H1 (cell line): ENCODE measurements around the gene LGALS9. TPM values are rescaled to one million over a fixed set of nuclear protein-coding genes. Genes with fewer than 3 reads are reported as not detected.

ENCODE experiments used
- CTCF ChIA-PET: fragments of 300-600 bp; sonication (Branson Sonifier 250); formaldehyde crosslinking; loops from one replicate; lab custom pipeline; 2021; ENCODE audit not compliant: partially characterized antibody; lab: Charles Lee
- POLR2A ChIA-PET: fragments of 300-600 bp; sonication (Branson Sonifier 250); formaldehyde crosslinking; loops from one replicate; lab custom pipeline; 2021; ENCODE audit warnings: inconsistent platforms; ENCODE audit not compliant: partially characterized antibody; lab: Charles Lee
- DNase-seq, 2 experiments: peaks; one replicate each; pipeline versions ENCODE4 v3.0.0 to v3.0.0-alpha.2; 2010 to 2022; ENCODE audit warnings: low spot score in 2 of 2, low read depth in 1 of 2, mixed read lengths in 1 of 2
- FAIRE-seq: peaks from 2 replicates; lab custom pipeline; 2011; peaks lifted over from hg19 to GRCh38; lab: Jason Lieb, UNC
- H2AFZ ChIP-seq: 2 replicates; pipeline ENCODE4 v1.8.1; 2012; ENCODE audit warnings: low read length, inconsistent platforms
- H2AK5ac ChIP-seq: 2 replicates; pipeline ENCODE4 v1.6.1; 2013; ENCODE audit warnings: low read depth, low read length
- H2BK120ac ChIP-seq: replicated peaks from 2 replicates; pipeline ENCODE3; 2013; ENCODE audit warnings: low read depth, low read length, inconsistent platforms
- H2BK12ac ChIP-seq: 2 replicates; pipeline ENCODE4 v1.6.1; 2013; ENCODE audit warnings: low read depth, low read length
- H2BK15ac ChIP-seq: 2 replicates; pipeline ENCODE4 v1.6.1; 2013; ENCODE audit warnings: low read length
- H2BK20ac ChIP-seq: 2 replicates; pipeline ENCODE4 v1.6.1; 2013; ENCODE audit warnings: low read length
- H2BK5ac ChIP-seq: 2 replicates; pipeline ENCODE4 v1.6.1; 2013; ENCODE audit warnings: low read depth, low read length
- H3K14ac ChIP-seq: 2 replicates; pipeline ENCODE4 v1.6.1; 2013; ENCODE audit warnings: inconsistent platforms; ENCODE audit not compliant: insufficient read length
- H3K18ac ChIP-seq: 2 replicates; pipeline ENCODE4 v1.6.1; 2013; ENCODE audit warnings: low read length; ENCODE audit errors: extremely low read depth
- H3K23ac ChIP-seq: 2 replicates; pipeline ENCODE4 v1.6.1; 2013; ENCODE audit warnings: inconsistent platforms; ENCODE audit not compliant: insufficient read length
- H3K23me2 ChIP-seq: 2 replicates; pipeline ENCODE4 v1.6.1; 2013; ENCODE audit warnings: low read depth, low read length
- H3K27ac ChIP-seq: 2 replicates; pipeline ENCODE4 v1.6.1; 2011; ENCODE audit warnings: low read depth, low read length, inconsistent platforms
- H3K27me3 ChIP-seq, 4 experiments: replicated peaks in 1 of 4; 1 replicate in 1 of 4; 2 replicates in 3 of 4; pipeline versions ENCODE4 v1.6.1 to v1.8.1; 2011 to 2013; ENCODE audit warnings: low read length in 3 of 4, mild to moderate bottlenecking in 3 of 4, inconsistent platforms in 2 of 4, mixed read lengths in 2 of 4, moderate library complexity in 1 of 4; ENCODE audit not compliant: control insufficient read depth in 3 of 4, insufficient read depth in 3 of 4; ENCODE audit errors: extremely low read depth in 1 of 4
- H3K36me3 ChIP-seq, 4 experiments: 2 replicates each; pipeline versions ENCODE4 v1.6.1 to v1.8.1; 2011 to 2013; ENCODE audit warnings: mild to moderate bottlenecking in 4 of 4, low read length in 3 of 4, moderate library complexity in 2 of 4, control low read depth in 1 of 4, inconsistent platforms in 1 of 4; ENCODE audit not compliant: insufficient read depth in 4 of 4, control insufficient read depth in 2 of 4
- H3K4ac ChIP-seq: replicated peaks from 2 replicates; pipeline ENCODE3; 2013; ENCODE audit warnings: low read length, low read depth, mixed read lengths, inconsistent platforms; ENCODE audit not compliant: insufficient read length
- H3K4me1 ChIP-seq, 4 experiments: replicated peaks in 1 of 4; 1 replicate in 1 of 4; 2 replicates in 3 of 4; pipeline versions ENCODE4 v1.6.1 to v1.8.1; 2011 to 2013; ENCODE audit warnings: low read length in 3 of 4, inconsistent platforms in 2 of 4, mixed read lengths in 1 of 4; ENCODE audit not compliant: insufficient read depth in 4 of 4, control insufficient read depth in 3 of 4
- H3K4me2 ChIP-seq, 2 experiments: 2 replicates each; pipeline versions ENCODE4 v1.6.1 to v1.8.1; 2011 to 2013; ENCODE audit warnings: low read depth in 2 of 2, low read length in 2 of 2, control low read depth in 1 of 2, inconsistent platforms in 1 of 2, mild to moderate bottlenecking in 1 of 2; ENCODE audit not compliant: insufficient read depth in 1 of 2
- H3K4me3 ChIP-seq, 4 experiments: fragments of 200-600, 300-600 bp in 1 of 4; sonication (generic), shearing (Covaris generic), sonication (Bioruptor Twin) in 1 of 4; 2 replicates each; pipeline versions ENCODE4 v1.5.1 to v1.8.1; 2011 to 2016; ENCODE audit warnings: low read length in 4 of 4, low read depth in 3 of 4, control low read depth in 2 of 4, inconsistent platforms in 2 of 4, mild to moderate bottlenecking in 2 of 4, mixed read lengths in 1 of 4, moderate library complexity in 1 of 4; ENCODE audit not compliant: insufficient read depth in 2 of 4; ENCODE audit errors: extremely low read depth in 1 of 4
- H3K56ac ChIP-seq: replicated peaks from 2 replicates; pipeline ENCODE3; 2013; ENCODE audit warnings: low read depth, mild to moderate bottlenecking, mixed read lengths, low read length, inconsistent platforms; ENCODE audit not compliant: insufficient read length
- H3K79me1 ChIP-seq: 2 replicates; pipeline ENCODE4 v1.6.1; 2013; ENCODE audit warnings: low read depth, low read length, control low read depth
- H3K79me2 ChIP-seq, 2 experiments: 2 replicates each; pipeline versions ENCODE4 v1.6.1 to v1.8.1; 2012 to 2013; ENCODE audit warnings: low read length in 2 of 2, mild to moderate bottlenecking in 2 of 2, inconsistent platforms in 1 of 2; ENCODE audit not compliant: insufficient read depth in 2 of 2, control insufficient read depth in 1 of 2
- H3K9ac ChIP-seq, 4 experiments: replicated peaks in 1 of 4; 1 replicate in 1 of 4; 2 replicates in 3 of 4; pipeline versions ENCODE4 v1.6.1 to v1.8.1; 2011 to 2013; ENCODE audit warnings: low read depth in 3 of 4, low read length in 3 of 4, control low read depth in 2 of 4, mild to moderate bottlenecking in 2 of 4, moderate library complexity in 2 of 4, inconsistent platforms in 1 of 4; ENCODE audit errors: extremely low read depth in 1 of 4
- H3K9me3 ChIP-seq, 2 experiments: 2 replicates each; pipeline versions ENCODE4 v1.6.1 to v1.8.1; 2012 to 2013; ENCODE audit warnings: mild to moderate bottlenecking in 2 of 2, moderate library complexity in 2 of 2, control low read depth in 1 of 2, inconsistent platforms in 1 of 2, low read depth in 1 of 2, low read length in 1 of 2, mixed read lengths in 1 of 2; ENCODE audit not compliant: insufficient read depth in 2 of 2
- H4K20me1 ChIP-seq, 2 experiments: replicated peaks in 1 of 2; 2 replicates each; pipeline versions ENCODE3 to v1.8.1; 2011 to 2013; ENCODE audit warnings: inconsistent platforms in 2 of 2, low read length in 2 of 2, mild to moderate bottlenecking in 1 of 2; ENCODE audit not compliant: insufficient read depth in 2 of 2, control insufficient read depth in 1 of 2
- H4K5ac ChIP-seq: 2 replicates; pipeline ENCODE4 v1.6.1; 2013; ENCODE audit warnings: low read length, low read depth, mixed read lengths, inconsistent platforms; ENCODE audit not compliant: insufficient read length
- H4K8ac ChIP-seq: 2 replicates; pipeline ENCODE4 v1.8.0; 2013; ENCODE audit warnings: mild to moderate bottlenecking, moderate library complexity, low read length, inconsistent platforms; ENCODE audit not compliant: insufficient read depth; ENCODE audit errors: extremely low read depth
- H4K91ac ChIP-seq: replicated peaks from 2 replicates; pipeline ENCODE3; 2013; ENCODE audit warnings: low read length, mixed read lengths, inconsistent platforms; ENCODE audit not compliant: insufficient read length
- WGBS, 2 experiments: shearing (Covaris generic) in 1 of 2; methylation state at CpG; one replicate each; pipeline versions ENCODE4 v1.1.6 to v1.1.7; 2013 to 2015; ENCODE audit warnings: low lambda C conversion rate in 2 of 2, mixed read lengths in 2 of 2, inconsistent platforms in 1 of 2, low coverage in 1 of 2, missing lambda C conversion rate in 1 of 2; ENCODE audit not compliant: insufficient replicate concordance in 2 of 2, insufficient coverage in 1 of 2, insufficient read length in 1 of 2; ENCODE audit errors: extremely low coverage in 1 of 2, missing lambda C conversion rate in 1 of 2; 5-methylcytosine and 5-hydroxymethylcytosine counted together
- polyA plus RNA-seq, 7 experiments: library from polyadenylated mRNA; depleted of rRNA in 3 of 7; stranded (reverse) in 5 of 7; unstranded in 2 of 7; fragments of >200 nt in 5 of 7; fragments of 200-250 nt in 2 of 7; gene quantifications; 1 replicate in 5 of 7; 2 replicates in 1 of 7; 4 replicates in 1 of 7; pipeline versions ENCODE4 v1.2.1 to v1.2.3, GENCODE V29; 2011 to 2013; ENCODE audit warnings: missing spikeins in 2 of 7, mixed read lengths in 2 of 7
- total RNA-seq: library from RNA; stranded (reverse); fragmentation: NEBNext Ultra II Directional; extraction: Animal tissue kit (Norgen Biotek cat#: 25700); gene quantifications from 2 replicates; pipeline ENCODE4 v1.2.1, GENCODE V29; 2021

The LGALS9 gene
- total and polyA plus RNA-seq, 2 of the 8 experiments (the other 6 are each of a cell fraction or from before 2014, with no cell fraction given), result 0.95 to 1.7 TPM

DNA sequence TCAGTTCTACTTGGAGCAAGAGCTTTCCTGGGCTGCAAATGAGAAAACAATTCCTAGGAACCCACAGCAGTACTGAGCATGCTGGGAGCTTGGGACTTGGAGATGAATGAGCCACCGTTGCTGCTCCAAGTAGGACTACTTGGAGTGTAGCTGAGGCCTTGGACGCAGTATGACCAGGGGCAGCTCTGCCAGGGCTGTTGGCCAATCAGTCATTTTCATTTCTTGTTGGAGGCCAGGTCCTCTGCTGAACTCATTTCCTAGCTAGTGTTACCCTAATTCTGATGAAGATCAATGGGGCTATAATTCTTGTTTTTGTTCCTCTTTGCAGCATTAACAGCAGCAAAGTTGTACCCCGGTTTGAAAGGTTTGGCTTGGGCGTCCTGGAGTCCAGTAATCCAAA is 8.0 kb upstream of the LGALS9 start:
- H3K23me2 ChIP-seq, result no peaks in the 10 kb centered on the region
- no peak overlapping the region for H3K18ac ChIP-seq
- no peak overlapping the region for H4K91ac ChIP-seq
- H2BK20ac ChIP-seq, result no peak overlapping the region
- no peaks in the 10 kb centered on the region for H3K79me2 ChIP-seq
- H3K36me3 ChIP-seq, result peaks cover 6 to 20% (median 7%) of the 10 kb centered on the region in 4 experiments; a peak in 5 of 8 replicates
- no peak overlapping the region for H4K8ac ChIP-seq
- H2BK15ac ChIP-seq, result no peak overlapping the region
- no peak overlapping the region for H3K4me3 ChIP-seq
- FAIRE-seq, result no peak
- H3K23ac ChIP-seq, result no peak overlapping the region
- H3K9me3 ChIP-seq, result no peaks in the 10 kb centered on the region
- 89% methylated on average over 4 of the region's 4 CpGs; no CpG with 5 or more reads in 1 of the 2 experiments for WGBS, 2 experiments
- H3K4me1 ChIP-seq, result no peaks in the 10 kb centered on the region
- no peak overlapping the region for H4K5ac ChIP-seq
- no peak for DNase-seq
- no peak overlapping the region for H2AK5ac ChIP-seq
- H3K9ac ChIP-seq, result no peak overlapping the region
- no peaks in the 10 kb centered on the region for H3K79me1 ChIP-seq
- no peak overlapping the region for H2BK120ac ChIP-seq
- no peak overlapping the region for H2BK5ac ChIP-seq
- H3K56ac ChIP-seq, result no peak overlapping the region
- POLR2A ChIA-PET, result no interaction called here
- no peak overlapping the region for H2BK12ac ChIP-seq
- H3K27ac ChIP-seq, result no peak overlapping the region
- no peak overlapping the region for H3K14ac ChIP-seq
- peaks cover 0 to 2% of the 10 kb centered on the region in 2 experiments for H4K20me1 ChIP-seq
- H2AFZ ChIP-seq, result no peak overlapping the region
- no peaks in the 10 kb centered on the region for H3K27me3 ChIP-seq
- CTCF ChIA-PET, result interaction anchor here (0.8 to 7.0 kb wide), 4 partner anchors 11 to 734 kb away, joined by 5 to 52 read pairs (median 6); no protein-coding TSS in a partner anchor
- H3K4ac ChIP-seq, result no peak overlapping the region
- H3K4me2 ChIP-seq, result no peak overlapping the region
